BLaER1 treated with 17β-estradiol and CSF1 and Interleukin-3, amounts not matched to agents 10 nM and 100 nM (cell line): ENCODE results near the gene SEMA4D.

Experiments
- H3K27ac ChIP-seq, 11 experiments: shearing (Covaris generic); formaldehyde crosslinking; 2 replicates each; pipeline ENCODE4 v1.8.1; 2022
- H3K27me3 ChIP-seq, 11 experiments: shearing (Covaris generic); formaldehyde crosslinking; 2 replicates each; pipeline ENCODE4 v1.8.1; 2022
- H3K36me3 ChIP-seq, 11 experiments: shearing (Covaris generic); formaldehyde crosslinking; 2 replicates each; pipeline ENCODE4 v1.8.1; 2022
- H3K4me1 ChIP-seq, 10 experiments: shearing (Covaris generic); formaldehyde crosslinking; 2 replicates each; pipeline ENCODE4 v1.8.1; 2022
- H3K4me2 ChIP-seq, 11 experiments: shearing (Covaris generic); formaldehyde crosslinking; 2 replicates each; pipeline ENCODE4 v1.8.1; 2022
- H3K4me3 ChIP-seq, 10 experiments: shearing (Covaris generic); formaldehyde crosslinking; 2 replicates each; pipeline ENCODE4 v1.8.1; 2022
- H3K9ac ChIP-seq, 11 experiments: shearing (Covaris generic); formaldehyde crosslinking; 2 replicates each; pipeline ENCODE4 v1.8.1; 2022
- H3K9me3 ChIP-seq, 11 experiments: shearing (Covaris generic); formaldehyde crosslinking; replicated peaks in 1 of 11; 2 replicates each; pipeline ENCODE4 v1.8.1; 2022
- H4K20me1 ChIP-seq, 11 experiments: shearing (Covaris generic); formaldehyde crosslinking; 2 replicates each; pipeline ENCODE4 v1.8.1; 2022
- Cebpa-rat ChIP-seq, 11 experiments: shearing (Covaris generic); IDR thresholded peaks; 2 replicates each; pipeline ENCODE4 v1.8.1; 2022

The SEMA4D gene

GRCh38 chr9:89448381-89448780 is 49.5 kb downstream of the SEMA4D start:
- Histone ChIP-seq H4K20me1 (peaks cover 6 to 89% (median 39%) of the 10 kb centered on the region in 11 experiments; a peak in 19 of 22 replicates), H3K4me1 (peaks cover 42 to 75% (median 65%) of the 10 kb centered on the region in 10 experiments), H3K36me3 (peaks cover 0 to 15% (median 9%) of the 10 kb centered on the region in 11 experiments; a peak in 11 of 22 replicates), H3K9me3 (no peaks in the 10 kb centered on the region), H3K9ac (peak overlapping the region in 2 of 11 experiments; percentile 1 to 32; a peak in 1 of 22 replicates), H3K4me3 (no peak overlapping the region), H3K27me3 (no peaks in the 10 kb centered on the region), H3K27ac (peak overlapping the region in 3 of 11 experiments; percentile 12 to 47 (median 12); a peak in 4 of 22 replicates), H3K4me2 (peak overlapping the region; percentile 58 to 89 (median 78))
- TF ChIP-seq Cebpa-rat (IDR thresholded peaks at IDR 0.05): no peak

- Histone ChIP-seq H3K4me3 (no peak overlapping the region), H3K36me3 (peaks cover 0 to 10% (median 0%) of the 10 kb centered on the region in 11 experiments; a peak in 6 of 22 replicates), H3K27ac (peak overlapping the region in 1 of 11 experiments; percentile 13; a peak in 2 of 22 replicates), H4K20me1 (peaks cover 11 to 89% (median 48%) of the 10 kb centered on the region in 11 experiments; a peak in 19 of 22 replicates), H3K9ac (no peak overlapping the region), H3K27me3 (no peaks in the 10 kb centered on the region), H3K4me1 (peaks cover 52 to 81% (median 75%) of the 10 kb centered on the region in 10 experiments), H3K4me2 (0 out of 22 replicates have a peak overlapping the region, but pooled peaks of 1 of the 11 experiments have one; percentile 79), H3K9me3 (no peaks in the 10 kb centered on the region)
- no peak for TF ChIP-seq Cebpa-rat (IDR thresholded peaks at IDR 0.05)
Measured at GRCh38 chr9:89447416-89447815, 50.5 kb downstream of the SEMA4D start.

GRCh38 chr9:89446961-89447310 is 51.0 kb downstream of the SEMA4D start:
- peaks cover 0 to 10% (median 0%) of the 10 kb centered on the region in 11 experiments; a peak in 2 of 22 replicates for H3K36me3 ChIP-seq
- peaks cover 57 to 84% (median 79%) of the 10 kb centered on the region in 10 experiments for H3K4me1 ChIP-seq
- no peak overlapping the region for H3K4me3 ChIP-seq
- H3K27me3 ChIP-seq: no peaks in the 10 kb centered on the region
- H3K4me2 ChIP-seq: peak overlapping the region in 6 of 11 experiments; percentile 97 to 100 (median 98); a peak in 9 of 22 replicates
- H4K20me1 ChIP-seq: peaks cover 11 to 92% (median 53%) of the 10 kb centered on the region in 11 experiments; a peak in 19 of 22 replicates
- H3K27ac ChIP-seq: peak overlapping the region in 2 of 11 experiments; percentile 17 to 51; a peak in 3 of 22 replicates
- no peak for TF ChIP-seq Cebpa-rat (IDR thresholded peaks at IDR 0.05)
- H3K9ac ChIP-seq: no peak overlapping the region
- H3K9me3 ChIP-seq: no peaks in the 10 kb centered on the region

- no peak for TF ChIP-seq Cebpa-rat (IDR thresholded peaks at IDR 0.05)
- Histone ChIP-seq H3K27ac (peak overlapping the region in 2 of 11 experiments; percentile 17 to 51; a peak in 4 of 22 replicates), H3K4me1 (peaks cover 62 to 89% (median 84%) of the 10 kb centered on the region in 10 experiments), H3K4me2 (peak overlapping the region in 10 of 11 experiments; percentile 85 to 100 (median 98); a peak in 18 of 22 replicates), H3K9ac (no peak overlapping the region), H3K9me3 (no peaks in the 10 kb centered on the region), H3K36me3 (peaks cover 0 to 10% (median 0%) of the 10 kb centered on the region in 11 experiments; a peak in 2 of 22 replicates), H4K20me1 (peaks cover 11 to 93% (median 56%) of the 10 kb centered on the region in 11 experiments; a peak in 19 of 22 replicates), H3K4me3 (no peak overlapping the region), H3K27me3 (no peaks in the 10 kb centered on the region)
Measured at GRCh38 chr9:89446261-89446960, 51.5 kb downstream of the SEMA4D start.

- Histone ChIP-seq H3K4me3 (no peak overlapping the region), H3K27ac (peak overlapping the region in 1 of 11 experiments; percentile 51; a peak in 2 of 22 replicates), H3K36me3 (peaks cover 0 to 10% (median 0%) of the 10 kb centered on the region in 11 experiments; a peak in 2 of 22 replicates), H3K27me3 (no peaks in the 10 kb centered on the region), H3K9me3 (no peaks in the 10 kb centered on the region), H3K4me2 (peak overlapping the region; percentile 74 to 100 (median 98)), H3K4me1 (peaks cover 68 to 95% (median 89%) of the 10 kb centered on the region in 10 experiments), H3K9ac (0 out of 22 replicates have a peak overlapping the region, but pooled peaks of 2 of the 11 experiments have one; percentile 1 to 19), H4K20me1 (peaks cover 11 to 96% (median 56%) of the 10 kb centered on the region in 11 experiments; a peak in 19 of 22 replicates)
- TF ChIP-seq Cebpa-rat (IDR thresholded peaks at IDR 0.05): no peak
Measured at GRCh38 chr9:89445801-89446251, 52.1 kb downstream of the SEMA4D start.

- Histone ChIP-seq H3K27ac (peak overlapping the region in 1 of 11 experiments; percentile 80; a peak in 1 of 22 replicates), H4K20me1 (peaks cover 11 to 96% (median 56%) of the 10 kb centered on the region in 11 experiments; a peak in 19 of 22 replicates), H3K27me3 (no peaks in the 10 kb centered on the region), H3K4me2 (peak overlapping the region; percentile 74 to 100 (median 98)), H3K4me1 (peaks cover 75 to 95% (median 93%) of the 10 kb centered on the region in 10 experiments), H3K4me3 (no peak overlapping the region), H3K36me3 (peaks cover 0 to 3% (median 0%) of the 10 kb centered on the region in 11 experiments; a peak in 2 of 22 replicates), H3K9me3 (no peaks in the 10 kb centered on the region), H3K9ac (peak overlapping the region in 2 of 11 experiments; percentile 1 to 19; a peak in 2 of 22 replicates)
- no peak for TF ChIP-seq Cebpa-rat (IDR thresholded peaks at IDR 0.05)
Measured at GRCh38 chr9:89444925-89445765, 52.8 kb downstream of the SEMA4D start.

GRCh38 chr9:89444274-89444673 is 53.6 kb downstream of the SEMA4D start:
- Histone ChIP-seq H3K9me3 (no peaks in the 10 kb centered on the region), H3K4me2 (peak overlapping the region; percentile 84 to 100 (median 98)), H3K36me3 (no peaks in the 10 kb centered on the region), H3K27ac (peak overlapping the region in 3 of 11 experiments; percentile 12 to 80 (median 75); a peak in 4 of 22 replicates), H3K27me3 (no peaks in the 10 kb centered on the region), H3K9ac (peak overlapping the region in 5 of 11 experiments; percentile 1 to 70 (median 61); a peak in 3 of 22 replicates), H3K4me1 (peaks cover 82 to 95% (median 93%) of the 10 kb centered on the region in 10 experiments), H4K20me1 (peaks cover 11 to 96% (median 56%) of the 10 kb centered on the region in 11 experiments; a peak in 19 of 22 replicates), H3K4me3 (no peak overlapping the region)
- TF ChIP-seq Cebpa-rat (IDR thresholded peaks at IDR 0.05): no peak
